Measurements from ENCODE around the gene EFHD1.

DNA sequence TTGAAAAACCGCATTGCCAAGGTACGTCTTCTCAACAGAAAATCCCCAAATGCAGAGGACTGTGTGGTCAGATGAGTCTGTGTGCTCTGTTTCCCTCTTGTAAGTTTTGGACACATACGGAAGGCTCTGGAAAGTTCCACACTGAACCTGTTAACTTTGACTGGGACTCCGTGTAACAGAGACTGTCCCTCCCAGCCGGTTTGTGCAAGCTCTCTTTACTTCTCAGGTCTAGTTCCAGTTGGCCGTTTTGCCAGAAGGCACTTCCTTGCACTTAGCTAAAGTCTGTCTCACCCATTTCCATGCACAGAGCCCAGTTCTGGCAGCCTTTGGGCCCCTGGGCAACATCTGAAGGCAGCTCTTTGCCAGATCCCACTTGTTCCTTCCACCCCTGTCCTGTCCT, 22.0 kb downstream of the EFHD1 start:
- TF ChIP-seq, protein P1, sequence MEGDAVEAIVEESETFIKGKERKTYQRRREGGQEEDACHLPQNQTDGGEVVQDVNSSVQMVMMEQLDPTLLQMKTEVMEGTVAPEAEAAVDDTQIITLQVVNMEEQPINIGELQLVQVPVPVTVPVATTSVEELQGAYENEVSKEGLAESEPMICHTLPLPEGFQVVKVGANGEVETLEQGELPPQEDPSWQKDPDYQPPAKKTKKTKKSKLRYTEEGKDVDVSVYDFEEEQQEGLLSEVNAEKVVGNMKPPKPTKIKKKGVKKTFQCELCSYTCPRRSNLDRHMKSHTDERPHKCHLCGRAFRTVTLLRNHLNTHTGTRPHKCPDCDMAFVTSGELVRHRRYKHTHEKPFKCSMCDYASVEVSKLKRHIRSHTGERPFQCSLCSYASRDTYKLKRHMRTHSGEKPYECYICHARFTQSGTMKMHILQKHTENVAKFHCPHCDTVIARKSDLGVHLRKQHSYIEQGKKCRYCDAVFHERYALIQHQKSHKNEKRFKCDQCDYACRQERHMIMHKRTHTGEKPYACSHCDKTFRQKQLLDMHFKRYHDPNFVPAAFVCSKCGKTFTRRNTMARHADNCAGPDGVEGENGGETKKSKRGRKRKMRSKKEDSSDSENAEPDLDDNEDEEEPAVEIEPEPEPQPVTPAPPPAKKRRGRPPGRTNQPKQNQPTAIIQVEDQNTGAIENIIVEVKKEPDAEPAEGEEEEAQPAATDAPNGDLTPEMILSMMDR (IDR thresholded peaks at IDR 0.05; ENCODE audit: insufficient read depth, low read length), result no peak
- TF ChIP-seq, protein P2, sequence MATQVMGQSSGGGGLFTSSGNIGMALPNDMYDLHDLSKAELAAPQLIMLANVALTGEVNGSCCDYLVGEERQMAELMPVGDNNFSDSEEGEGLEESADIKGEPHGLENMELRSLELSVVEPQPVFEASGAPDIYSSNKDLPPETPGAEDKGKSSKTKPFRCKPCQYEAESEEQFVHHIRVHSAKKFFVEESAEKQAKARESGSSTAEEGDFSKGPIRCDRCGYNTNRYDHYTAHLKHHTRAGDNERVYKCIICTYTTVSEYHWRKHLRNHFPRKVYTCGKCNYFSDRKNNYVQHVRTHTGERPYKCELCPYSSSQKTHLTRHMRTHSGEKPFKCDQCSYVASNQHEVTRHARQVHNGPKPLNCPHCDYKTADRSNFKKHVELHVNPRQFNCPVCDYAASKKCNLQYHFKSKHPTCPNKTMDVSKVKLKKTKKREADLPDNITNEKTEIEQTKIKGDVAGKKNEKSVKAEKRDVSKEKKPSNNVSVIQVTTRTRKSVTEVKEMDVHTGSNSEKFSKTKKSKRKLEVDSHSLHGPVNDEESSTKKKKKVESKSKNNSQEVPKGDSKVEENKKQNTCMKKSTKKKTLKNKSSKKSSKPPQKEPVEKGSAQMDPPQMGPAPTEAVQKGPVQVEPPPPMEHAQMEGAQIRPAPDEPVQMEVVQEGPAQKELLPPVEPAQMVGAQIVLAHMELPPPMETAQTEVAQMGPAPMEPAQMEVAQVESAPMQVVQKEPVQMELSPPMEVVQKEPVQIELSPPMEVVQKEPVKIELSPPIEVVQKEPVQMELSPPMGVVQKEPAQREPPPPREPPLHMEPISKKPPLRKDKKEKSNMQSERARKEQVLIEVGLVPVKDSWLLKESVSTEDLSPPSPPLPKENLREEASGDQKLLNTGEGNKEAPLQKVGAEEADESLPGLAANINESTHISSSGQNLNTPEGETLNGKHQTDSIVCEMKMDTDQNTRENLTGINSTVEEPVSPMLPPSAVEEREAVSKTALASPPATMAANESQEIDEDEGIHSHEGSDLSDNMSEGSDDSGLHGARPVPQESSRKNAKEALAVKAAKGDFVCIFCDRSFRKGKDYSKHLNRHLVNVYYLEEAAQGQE (IDR thresholded peaks at IDR 0.05; ENCODE audit: insufficient replicate concordance, low read depth), result no peak
- no peak for TF ChIP-seq POLR2AphosphoS5 (IDR thresholded peaks at IDR 0.05; ENCODE audit: low read depth)
- TF ChIP-seq GABPA (IDR thresholded peaks at IDR 0.05; ENCODE audit: low read depth), result no peak
